Erythroblast (primary cell): ENCODE data around the gene SMARCB1.

Source experiments
- DNase-seq, 2 experiments: peaks; one replicate each; lab custom pipeline; 2025; lab: John Stamatoyannopoulos, UW
- GATA1 ChIP-seq: IDR thresholded peaks from 2 replicates; pipeline ENCODE4 v1.6.1; 2011; ENCODE audit warnings: low read depth, mild to moderate bottlenecking, control low read depth, low read length, moderate library complexity
- POLR2A ChIP-seq: IDR thresholded peaks from 2 replicates; pipeline ENCODE4 v1.6.1; 2011; ENCODE audit warnings: mild to moderate bottlenecking, low read length

SMARCB1 gene

DNA sequence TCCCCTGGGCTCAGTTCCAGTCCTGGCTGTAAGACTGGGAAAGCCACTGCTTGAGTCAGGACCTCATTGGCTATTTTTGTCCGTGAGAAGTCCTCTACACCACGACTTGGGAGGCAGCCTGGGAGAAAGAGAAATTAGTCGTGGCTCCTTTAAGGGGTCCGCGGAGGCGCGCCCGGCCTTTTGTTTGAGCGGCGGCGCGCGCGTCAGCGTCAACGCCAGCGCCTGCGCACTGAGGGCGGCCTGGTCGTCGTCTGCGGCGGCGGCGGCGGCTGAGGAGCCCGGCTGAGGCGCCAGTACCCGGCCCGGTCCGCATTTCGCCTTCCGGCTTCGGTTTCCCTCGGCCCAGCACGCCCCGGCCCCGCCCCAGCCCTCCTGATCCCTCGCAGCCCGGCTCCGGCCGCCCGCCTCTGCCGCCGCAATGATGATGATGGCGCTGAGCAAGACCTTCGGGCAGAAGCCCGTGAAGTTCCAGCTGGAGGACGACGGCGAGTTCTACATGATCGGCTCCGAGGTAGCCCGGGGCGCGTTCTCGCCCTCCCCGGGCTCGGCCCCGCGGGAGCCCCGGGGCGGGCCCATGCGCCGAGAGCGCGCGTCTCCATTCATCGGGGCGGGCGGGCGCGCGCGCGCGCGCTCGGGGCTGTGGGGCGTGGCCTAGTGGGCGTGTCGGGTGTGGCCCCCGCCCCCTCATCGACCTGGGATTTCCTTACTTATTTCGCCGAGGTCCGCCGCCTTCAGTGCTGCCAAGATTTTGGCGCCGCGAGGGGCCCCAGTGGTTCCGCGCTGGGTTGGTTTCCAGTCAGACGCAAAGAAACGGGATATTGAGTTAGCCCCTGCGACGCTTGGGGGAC, at the start of gene SMARCB1:
Gene SMARCB1, plus strand, starts transcription at position 215 of the 848 bp plus-strand sequence. Its CDS starts 204 bp downstream, at position 419.
- no peak for TF ChIP-seq GATA1
- peak; percentile 72 for TF ChIP-seq POLR2A
- DNase-seq, result peak; percentile 92 to 94

DNA sequence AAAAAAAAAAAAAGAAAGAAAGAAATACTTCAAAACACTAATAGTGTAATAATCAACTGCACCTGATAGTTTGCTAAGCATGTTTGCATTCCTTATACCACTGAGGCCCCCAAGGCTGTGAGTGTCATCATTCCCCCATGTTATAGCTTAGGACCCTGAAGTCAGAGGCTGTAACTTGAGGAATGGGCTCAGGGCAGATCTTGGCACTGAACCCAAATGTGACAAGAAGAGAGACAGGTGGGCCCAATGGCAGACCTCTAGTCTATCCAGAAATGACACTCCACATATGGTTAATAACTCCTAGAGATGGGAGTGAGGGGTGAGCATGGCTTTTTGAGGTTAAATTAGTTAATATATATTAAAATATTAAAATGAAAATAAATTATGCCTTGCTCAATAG, 49.1 kb upstream of the SMARCB1 start:
- TF ChIP-seq GATA1 (no peak), POLR2A (no peak)
- DNase-seq, result no peak

DNA sequence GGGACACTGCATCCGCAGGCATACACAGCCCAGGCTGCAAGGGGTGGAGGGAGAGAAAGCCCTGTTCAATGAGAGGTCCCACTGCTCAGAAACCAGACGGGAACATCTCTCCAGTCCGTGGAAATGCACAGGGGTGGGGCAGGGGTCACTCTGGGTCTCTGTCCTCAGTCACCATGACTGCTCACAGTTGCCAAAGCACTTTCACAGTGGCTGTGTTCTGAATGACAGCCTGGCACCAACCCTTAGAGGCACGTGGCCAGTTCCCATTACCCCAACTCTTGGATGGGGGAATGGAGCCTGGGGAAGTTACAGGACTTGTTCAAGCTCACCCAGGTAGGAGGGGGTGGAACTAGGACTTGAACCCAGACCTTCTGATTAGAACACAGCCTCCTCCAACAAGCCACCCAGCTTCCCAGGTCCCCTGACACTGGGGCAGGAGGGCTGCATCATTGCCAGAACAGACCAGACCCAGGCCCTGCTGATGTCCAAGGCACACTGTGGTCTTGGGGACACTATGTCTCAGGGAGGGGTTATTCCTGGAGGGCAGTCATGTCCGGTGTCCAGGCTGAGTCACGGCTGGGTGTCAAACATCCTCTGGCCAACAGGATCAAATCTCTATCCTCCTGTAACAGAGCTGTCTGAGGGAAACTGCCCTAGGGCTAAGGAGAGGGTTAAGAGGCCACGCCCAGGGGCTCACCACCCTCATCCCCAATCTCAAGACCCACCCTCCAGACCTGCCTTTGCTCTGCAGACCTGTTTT, 44.1 kb upstream of the SMARCB1 start:
- no peak for DNase-seq
- TF ChIP-seq POLR2A (no peak), GATA1 (no peak)

DNA sequence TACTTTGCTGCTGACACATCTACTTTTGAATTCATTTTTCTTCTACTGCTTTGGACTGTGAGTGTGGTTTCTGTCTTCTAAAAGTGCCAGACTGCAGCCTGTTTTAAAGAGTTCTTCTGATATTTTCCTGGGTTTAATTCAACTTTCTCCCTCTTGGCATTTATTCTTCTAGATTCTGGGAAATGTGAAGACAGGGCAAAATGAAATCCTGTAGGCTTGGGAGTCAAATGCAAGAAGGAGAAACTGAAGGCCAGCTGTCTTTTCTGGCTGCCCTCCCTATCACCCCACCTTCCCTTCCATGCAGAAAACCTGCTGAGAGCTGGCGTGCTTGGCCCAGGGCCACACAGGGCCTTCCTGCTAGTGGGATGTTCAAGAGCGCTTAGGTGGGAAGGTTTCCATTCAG, 43.5 kb upstream of the SMARCB1 start:
- DNase-seq, result no peak
- no peak for TF ChIP-seq POLR2A

DNA sequence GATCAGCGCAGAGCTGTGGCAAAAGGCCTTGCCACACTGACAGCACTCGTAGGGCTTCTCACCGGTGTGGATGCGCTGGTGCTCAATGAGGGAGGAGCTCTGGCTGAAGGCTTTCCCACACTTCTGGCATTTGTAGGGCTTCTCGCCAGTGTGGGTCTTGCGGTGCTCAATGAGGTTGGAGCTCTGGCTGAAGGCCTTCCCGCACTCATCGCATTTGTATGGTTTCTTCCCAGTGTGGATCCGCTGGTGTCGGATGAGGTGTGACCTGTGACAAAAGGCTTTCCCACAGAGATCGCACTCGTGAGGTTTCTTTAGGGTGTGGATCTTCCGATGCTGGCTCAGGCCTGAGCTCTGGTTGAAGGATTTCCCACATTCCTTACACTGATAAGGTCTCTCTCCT, 42.8 kb upstream of the SMARCB1 start:
- TF ChIP-seq GATA1, result no peak
- no peak for TF ChIP-seq POLR2A
- DNase-seq, result no peak

DNA sequence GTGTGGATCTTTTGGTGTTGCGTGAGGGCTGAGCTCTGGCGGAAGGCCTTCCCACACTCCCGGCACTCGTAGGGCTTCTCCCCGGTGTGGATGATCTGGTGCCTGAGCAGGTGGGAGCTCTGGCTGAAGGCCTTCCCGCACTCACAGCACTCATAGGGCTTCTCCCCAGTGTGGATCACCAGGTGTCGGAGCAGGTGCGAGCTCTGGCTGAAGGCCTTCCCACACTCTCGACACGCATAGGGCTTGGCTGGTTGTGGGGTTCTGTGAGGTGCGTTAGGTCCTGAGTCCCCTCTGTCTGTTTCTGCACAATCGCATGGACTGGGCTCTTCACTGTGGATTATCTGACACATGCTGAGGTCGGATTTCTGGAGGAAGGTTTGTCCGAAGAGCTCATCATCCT, 42.3 kb upstream of the SMARCB1 start:
- DNase-seq, result no peak
- TF ChIP-seq POLR2A (no peak), GATA1 (no peak)

DNA sequence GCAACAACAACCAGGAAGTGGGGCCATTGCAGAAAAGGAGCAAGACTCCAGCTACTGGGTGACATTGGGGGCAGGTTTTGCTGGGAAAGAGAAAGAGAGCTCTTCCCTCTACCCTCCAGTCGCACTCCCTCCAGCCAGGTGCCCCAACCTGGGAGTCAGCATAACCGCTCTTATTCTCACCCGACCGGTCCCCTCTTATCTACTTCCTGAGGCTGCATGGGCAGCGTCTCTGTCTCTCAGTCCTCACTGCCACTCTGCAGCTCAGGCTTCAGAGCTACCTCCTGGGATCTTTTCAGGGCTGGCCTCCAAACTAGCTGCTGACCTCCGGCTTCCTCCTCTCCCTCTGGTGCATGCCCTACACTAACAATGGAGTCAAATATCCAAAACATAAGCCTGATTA, 41.0 kb upstream of the SMARCB1 start:
- no peak for DNase-seq
- TF ChIP-seq POLR2A (no peak), GATA1 (no peak)

DNA sequence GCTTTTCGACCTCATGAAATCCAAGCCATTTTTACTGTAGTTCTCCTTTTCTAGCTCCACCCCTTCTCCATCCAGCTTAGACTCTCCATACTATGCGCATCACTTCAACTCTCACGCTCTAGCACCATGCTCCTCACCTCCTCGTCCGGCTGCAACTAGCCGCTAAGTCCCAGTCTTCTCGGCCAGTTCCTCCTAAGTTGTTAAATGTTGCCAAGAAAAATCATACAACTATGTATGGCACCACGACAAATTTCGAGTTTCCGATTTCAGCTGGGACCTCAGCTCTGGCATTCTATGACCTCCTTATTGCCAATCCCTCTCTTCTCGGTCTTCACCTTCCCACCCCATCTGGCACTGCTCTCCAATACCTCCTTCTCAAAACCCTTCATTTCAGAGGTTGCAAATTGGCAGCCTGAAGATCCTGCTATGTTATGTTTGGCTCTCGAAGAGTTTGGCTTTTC, 36.9 kb upstream of the SMARCB1 start:
- DNase-seq, result no peak
- TF ChIP-seq GATA1, result no peak
- no peak for TF ChIP-seq POLR2A

DNA sequence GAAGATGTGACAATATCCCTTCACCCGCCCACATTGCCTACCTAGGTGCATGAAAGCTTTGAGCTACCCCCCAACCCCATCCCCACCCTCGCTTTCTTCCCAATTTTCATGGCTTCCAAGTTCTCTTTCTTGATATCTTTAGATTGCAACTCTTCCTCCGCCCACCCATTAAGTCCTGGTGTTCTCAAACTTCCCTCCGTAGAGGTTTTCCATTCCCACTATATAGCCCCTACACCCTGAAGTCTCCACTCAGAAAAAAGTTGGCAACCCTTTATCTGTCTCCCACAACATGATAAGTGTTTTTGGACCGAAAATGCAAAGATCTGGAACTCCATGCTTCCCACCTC, 36.4 kb upstream of the SMARCB1 start:
- TF ChIP-seq GATA1 (no peak), POLR2A (no peak)
- no peak for DNase-seq

DNA sequence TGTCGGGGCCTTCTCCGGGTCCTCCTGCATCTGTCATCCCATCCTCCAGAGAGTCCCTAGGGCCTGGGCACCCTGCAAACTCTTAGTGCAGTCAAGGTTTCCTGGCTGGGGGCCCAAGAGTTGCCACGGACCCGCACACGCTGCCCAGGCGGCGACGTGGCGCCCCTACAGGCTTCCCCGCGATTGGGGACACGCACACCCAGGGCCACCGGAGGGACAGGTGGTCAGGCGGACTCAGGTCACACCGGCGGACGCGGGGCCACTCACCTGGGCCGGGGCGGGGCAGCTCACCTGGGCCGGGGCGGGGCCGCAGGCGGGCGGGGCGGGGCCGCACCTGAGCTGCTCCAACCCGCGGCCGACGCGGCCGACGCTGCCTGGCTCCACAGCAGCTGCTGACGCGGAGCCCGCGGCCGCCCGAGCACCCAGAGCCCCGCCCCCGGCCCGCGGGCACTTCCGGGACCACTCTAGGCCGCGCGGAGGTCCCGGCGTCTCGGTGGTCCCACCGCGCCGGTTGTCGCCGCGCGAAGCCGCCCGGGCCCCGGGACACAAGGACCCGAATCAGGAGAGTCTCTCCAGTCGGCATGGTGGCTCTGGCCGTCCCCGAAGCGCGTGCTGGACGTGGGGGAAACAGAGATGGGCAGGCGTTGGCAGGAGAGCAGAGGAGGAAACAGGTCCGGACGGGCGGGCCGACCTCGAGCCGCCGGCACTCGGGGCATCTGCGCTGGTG, 35.9 kb upstream of the SMARCB1 start, which contains the start of gene ZNF70:
Gene ZNF70, minus strand, starts transcription at position 399 of the 727 bp plus-strand sequence. CDS start 5,972 bp downstream, outside the sequence.
- TF ChIP-seq GATA1 (no peak), POLR2A (peak; percentile 76)
- peak; percentile 91 to 94 for DNase-seq

DNA sequence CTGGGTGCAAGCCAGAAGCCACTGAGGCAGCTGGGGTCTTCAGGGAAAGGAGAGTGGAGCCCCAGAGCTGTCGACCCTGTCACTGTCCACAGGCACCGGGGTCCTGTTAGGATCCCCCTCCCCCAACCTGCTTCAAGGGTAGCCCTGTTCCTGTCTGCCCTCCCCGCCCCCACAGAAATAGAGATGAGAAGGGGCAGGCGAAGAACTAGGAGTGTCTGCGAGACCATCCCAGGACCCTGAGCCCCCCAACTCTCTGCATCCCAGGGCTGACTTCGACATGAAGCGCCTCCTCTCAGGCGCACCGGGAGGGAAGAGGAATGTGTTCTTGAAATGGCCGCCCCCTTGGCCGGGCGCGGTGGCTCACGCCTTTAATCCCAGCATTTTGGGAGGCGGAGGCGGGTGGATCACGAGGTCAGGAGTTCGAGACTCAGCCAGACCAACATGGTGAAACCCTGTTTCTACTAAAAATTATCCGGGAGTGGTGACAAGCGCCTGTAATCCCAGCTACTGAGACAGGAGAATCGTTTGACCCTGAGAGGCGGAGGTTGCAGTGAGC, 35.2 kb upstream of the SMARCB1 start:
- TF ChIP-seq POLR2A (peak; percentile 30), GATA1 (no peak)
- peak in 1 of 2 experiments; percentile 63 for DNase-seq

DNA sequence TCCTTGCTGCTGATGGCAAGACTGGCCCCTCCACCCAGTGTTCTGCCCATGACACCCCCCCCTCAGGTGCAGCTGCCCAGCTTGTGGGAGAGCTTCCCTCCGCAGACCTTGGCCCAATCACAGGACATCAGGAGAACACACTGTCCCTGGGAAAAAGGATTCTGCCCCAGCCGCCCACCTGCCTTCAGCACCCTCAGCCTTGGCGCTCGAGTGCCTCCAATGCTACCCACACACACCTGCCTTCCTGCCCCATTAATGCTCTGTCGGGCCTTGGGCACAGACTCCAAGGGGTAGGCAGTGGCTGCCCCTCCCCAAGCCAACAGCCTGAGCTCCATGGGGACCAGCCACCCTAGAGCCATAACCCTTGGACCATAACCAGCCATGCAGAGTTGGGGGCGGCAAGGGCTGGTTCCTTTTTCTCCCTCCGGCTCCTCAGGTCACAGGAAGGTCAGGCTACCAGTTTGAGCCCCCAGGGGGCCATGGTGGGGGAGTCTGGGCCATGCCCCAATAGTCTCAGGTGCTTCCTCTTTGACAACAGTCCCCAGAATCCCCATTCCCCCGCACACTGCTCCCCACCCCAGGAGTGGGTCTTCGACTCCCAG, 34.6 kb upstream of the SMARCB1 start:
- DNase-seq, result no peak

DNA sequence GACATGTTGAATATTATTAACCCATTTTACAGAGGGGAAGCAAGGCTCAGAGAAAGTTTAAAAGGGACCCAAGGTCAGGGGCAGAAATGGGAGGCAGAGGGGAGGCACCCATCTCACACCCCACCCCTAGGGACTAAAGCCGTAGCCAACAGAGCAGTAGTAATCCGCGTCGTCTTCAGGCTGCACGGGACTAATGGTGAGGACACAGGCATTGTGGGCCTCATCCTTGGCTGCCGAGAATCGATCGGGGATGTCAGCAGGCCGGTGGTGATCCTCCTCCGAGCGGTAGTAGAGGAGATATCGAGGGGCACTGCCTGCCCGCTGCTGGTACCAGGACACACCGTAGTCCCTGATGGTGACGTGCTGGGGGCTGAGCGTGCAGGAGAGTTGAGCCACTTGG, 34.0 kb upstream of the SMARCB1 start:
- TF ChIP-seq POLR2A (no peak), GATA1 (no peak)
- no peak for DNase-seq

More for the DNA sequence above, 34.6 kb upstream of the SMARCB1 start:
- no peak for TF ChIP-seq POLR2A
- TF ChIP-seq GATA1, result no peak
